PC-3 (cell line): Measurements from ENCODE around the gene ZNF221.

Experiments used
- CTCF ChIP-seq: fragments of 300-600 bp; sonication (generic); conservative IDR thresholded peaks from 2 replicates; pipeline ENCODE4 v1.5.1; 2017; ENCODE audit warnings: antibody characterized with exemption, low read depth, mild to moderate bottlenecking, low read length
- EZH2 ChIP-seq: fragments of 300-600 bp; sonication (generic); IDR thresholded peaks from one replicate; pipeline ENCODE4 v1.6.1; 2017; ENCODE audit warnings: antibody characterized with exemption, mild to moderate bottlenecking, low read length; ENCODE audit not compliant: unreplicated experiment

- TF ChIP-seq EZH2 (no peak), CTCF (no peak)
Observed at GRCh38 chr19:43983544-43983911, 32.5 kb downstream of the ZNF221 start.
